Bronchial epithelial cell (primary cell): Measurements from ENCODE around the gene ABCA3. TPM values are rescaled to one million over a fixed set of nuclear protein-coding genes. Genes with fewer than 3 reads are reported as not detected.

ENCODE experiments used
- DNase-seq: peaks from one replicate; pipeline ENCODE4 v3.0.0-alpha.2; 2010; ENCODE audit warnings: low read depth
- FAIRE-seq: peaks from 2 replicates; lab custom pipeline; 2011; peaks lifted over from hg19 to GRCh38; lab: Jason Lieb, UNC
- H3K27me3 ChIP-seq: 2 replicates; pipeline ENCODE4 v1.5.1; 2011; ENCODE audit warnings: low read length; ENCODE audit not compliant: control insufficient read depth, insufficient read depth
- H3K36me3 ChIP-seq: 2 replicates; pipeline ENCODE4 v1.5.1; 2011; ENCODE audit warnings: low read length; ENCODE audit not compliant: control insufficient read depth, insufficient read depth
- H3K4me3 ChIP-seq: 2 replicates; pipeline ENCODE4 v1.5.1; 2011; ENCODE audit warnings: mild to moderate bottlenecking, low read depth, low read length, control low read depth
- CTCF ChIP-seq: IDR thresholded peaks from 2 replicates; pipeline ENCODE4 v1.5.1; 2011; ENCODE audit warnings: mild to moderate bottlenecking, moderate library complexity, low read length, control low read depth, inconsistent platforms; ENCODE audit not compliant: insufficient read depth, severe bottlenecking
- total RNA-seq: library from RNA; depleted of rRNA; stranded (reverse); fragments of >200 nt; gene quantifications from 2 replicates; pipeline ENCODE4 v1.2.1, GENCODE V29; 2014

Gene ABCA3
- total RNA-seq, 1 donor from 2014 or later, result under 0.01 TPM

- Histone ChIP-seq H3K4me3 (no peak overlapping the region), H3K36me3 (no peaks in the 10 kb centered on the region), H3K27me3 (peaks cover 6% of the 10 kb centered on the region)
- FAIRE-seq (no peak), DNase-seq (no peak)
- TF ChIP-seq CTCF, result no peak
Observed at GRCh38 chr16:2333772-2334379, 6.7 kb downstream of the ABCA3 start.

- no peak for TF ChIP-seq CTCF
- FAIRE-seq (peak; percentile 90), DNase-seq (no peak)
- no peak overlapping the region for H3K4me3 ChIP-seq
- H3K27me3 ChIP-seq, result peaks cover 5% of the 10 kb centered on the region
- no peaks in the 10 kb centered on the region for H3K36me3 ChIP-seq
Observed at GRCh38 chr16:2333231-2333630, 7.3 kb downstream of the ABCA3 start.

GRCh38 chr16:2331931-2332267 is 8.6 kb downstream of the ABCA3 start:
- DNase-seq (no peak), FAIRE-seq (no peak)
- no peaks in the 10 kb centered on the region for H3K36me3 ChIP-seq
- TF ChIP-seq CTCF, result no peak
- H3K27me3 ChIP-seq, result no peaks in the 10 kb centered on the region
- H3K4me3 ChIP-seq, result no peak overlapping the region

GRCh38 chr16:2331199-2331930 is 9.2 kb downstream of the ABCA3 start:
- no peaks in the 10 kb centered on the region for H3K36me3 ChIP-seq
- no peak for FAIRE-seq
- no peak overlapping the region for H3K4me3 ChIP-seq
- DNase-seq, result no peak
- TF ChIP-seq CTCF, result no peak
- no peaks in the 10 kb centered on the region for H3K27me3 ChIP-seq

- H3K27me3 ChIP-seq, result no peaks in the 10 kb centered on the region
- DNase-seq (no peak), FAIRE-seq (no peak)
- no peaks in the 10 kb centered on the region for H3K36me3 ChIP-seq
- no peak for TF ChIP-seq CTCF
- H3K4me3 ChIP-seq, result no peak overlapping the region
Observed at GRCh38 chr16:2329532-2329931, 11.0 kb downstream of the ABCA3 start.
